Measurements from ENCODE around the gene ADGRG6.

Gene ADGRG6

DNA sequence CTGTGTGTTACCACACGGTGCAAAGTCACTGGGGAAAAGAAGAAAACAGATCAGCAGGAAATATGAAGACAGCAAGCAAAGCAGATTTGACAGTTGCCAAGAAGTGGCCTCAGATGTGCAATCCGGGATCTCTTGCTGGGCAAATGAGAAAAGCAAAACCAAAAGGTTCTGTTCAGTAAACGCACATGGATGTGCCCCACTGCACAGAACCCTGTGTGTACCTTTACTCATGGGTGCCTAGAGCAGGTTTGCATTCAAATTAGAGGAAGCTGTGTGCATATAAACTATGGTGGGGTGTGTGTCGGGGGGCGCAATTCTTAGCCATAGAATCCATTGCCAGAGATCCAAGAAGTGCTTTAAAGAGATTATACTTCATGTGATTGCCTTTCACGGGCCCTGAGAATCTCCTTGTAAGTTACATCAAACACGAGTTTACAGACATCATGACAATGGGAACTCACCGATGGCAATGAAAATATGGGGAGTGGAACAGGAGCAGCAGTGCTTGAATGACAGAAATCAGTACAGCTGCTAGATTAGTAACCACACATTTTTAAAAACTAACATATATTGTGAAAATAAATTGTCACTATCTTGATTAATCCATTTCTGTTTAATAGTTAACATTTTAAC lies 154.3 kb downstream of the ADGRG6 start:
- DNase-seq (ENCODE audit: low read depth) = no peak
- no peak overlapping the region for H3K4me3 ChIP-seq (ENCODE audit: low read depth, low read length)

DNA sequence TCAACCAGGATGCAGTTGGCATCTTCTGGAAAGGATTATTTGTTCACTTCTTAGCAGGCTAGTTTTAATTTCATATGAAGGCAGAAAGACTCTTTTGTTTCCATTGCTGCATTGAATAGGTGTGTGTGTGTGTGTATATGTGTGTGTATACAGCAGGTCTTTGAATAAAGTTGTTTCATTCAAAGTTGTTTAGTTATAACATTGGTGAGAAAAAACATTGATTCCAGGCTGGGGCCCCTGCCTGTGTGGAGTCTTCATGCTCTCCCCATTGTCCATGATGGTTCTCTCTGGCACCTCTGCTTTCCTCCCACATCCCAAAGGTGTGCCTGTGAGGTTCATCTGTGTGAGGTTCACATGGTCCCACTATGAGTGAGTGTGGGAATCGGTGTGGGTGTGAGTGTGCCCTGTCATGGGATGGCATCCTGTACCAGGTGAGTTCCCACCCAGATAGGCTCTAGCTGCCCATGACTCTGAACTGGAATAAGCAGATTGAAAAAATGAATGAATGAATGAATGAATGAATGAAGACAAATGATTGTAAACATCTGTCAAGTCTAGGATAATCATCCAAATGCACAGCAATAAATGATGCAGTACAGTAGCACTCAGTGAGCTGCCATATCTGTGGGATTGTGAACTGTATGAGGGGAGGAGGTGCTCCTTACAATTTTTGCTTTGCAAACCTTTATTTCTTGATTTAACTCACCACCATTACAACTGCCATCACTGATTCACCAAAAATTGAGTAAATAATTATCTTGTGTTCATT lies 156.0 kb downstream of the ADGRG6 start:
- no peak for DNase-seq (ENCODE audit: low read depth)
- no peak overlapping the region for H3K4me3 ChIP-seq (ENCODE audit: low read depth, low read length)

DNA sequence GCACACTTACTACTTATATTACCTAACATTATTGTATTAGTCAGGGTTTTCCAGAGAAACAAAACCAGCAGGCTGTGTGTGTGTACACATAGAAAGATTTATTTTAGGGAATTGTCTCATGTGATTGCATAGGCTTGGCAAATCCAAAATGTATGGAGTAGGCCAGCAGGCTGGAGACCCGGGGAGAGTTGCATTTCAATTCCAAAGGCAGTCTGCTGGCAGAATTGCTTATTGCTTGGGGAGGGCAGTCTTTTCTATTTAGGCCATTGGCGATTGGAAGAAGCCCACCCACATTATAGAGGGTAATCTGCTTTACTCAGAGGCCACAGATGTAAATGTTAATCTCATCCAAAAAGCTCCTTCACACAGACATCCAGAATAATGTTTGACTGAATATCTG lies 157.0 kb downstream of the ADGRG6 start:
- DNase-seq (ENCODE audit: low read depth) = no peak
- H3K4me3 ChIP-seq (ENCODE audit: low read depth, low read length) = no peak overlapping the region

DNA sequence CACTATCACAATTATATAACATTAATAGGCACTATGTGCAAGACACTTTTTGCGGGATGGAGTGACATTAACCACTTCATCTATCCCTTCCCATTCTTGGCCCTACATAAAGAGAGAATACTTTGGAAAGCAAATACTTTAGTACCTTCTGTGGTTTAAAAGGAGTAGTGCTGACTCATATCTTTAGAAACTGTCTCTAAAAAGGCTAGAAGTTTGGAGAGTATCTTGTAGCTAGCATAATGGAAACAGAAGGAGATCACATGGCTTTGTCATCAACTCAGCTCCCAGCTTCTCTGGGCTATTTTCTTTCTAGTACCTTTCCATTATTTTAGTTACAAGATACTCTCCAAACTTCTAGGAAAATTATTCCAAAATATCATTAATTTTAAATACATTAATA lies 157.5 kb downstream of the ADGRG6 start:
- no peak for DNase-seq (ENCODE audit: low read depth)
- no peak overlapping the region for H3K4me3 ChIP-seq (ENCODE audit: low read depth, low read length)

DNA sequence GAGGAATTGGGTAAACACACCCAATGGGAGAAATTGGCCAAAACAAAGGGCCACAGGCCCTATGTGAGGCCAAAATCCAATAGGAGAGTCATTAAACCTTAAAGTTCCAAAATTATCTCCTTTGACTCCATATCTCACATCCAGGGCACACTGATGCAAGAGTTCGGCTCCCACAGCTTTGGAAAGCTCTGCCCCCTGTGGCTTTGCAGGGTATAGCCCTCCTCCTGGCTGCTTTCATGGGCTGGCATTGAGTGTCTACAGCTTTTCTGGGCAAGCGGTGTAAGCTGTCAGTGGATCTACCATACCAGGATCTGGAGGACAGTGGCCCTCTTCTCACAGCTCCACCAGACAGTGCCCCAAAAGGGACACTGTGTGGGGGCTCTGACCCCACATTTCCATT lies 160.5 kb downstream of the ADGRG6 start:
- H3K4me3 ChIP-seq (ENCODE audit: low read depth, low read length) = no peak overlapping the region
- no peak for DNase-seq (ENCODE audit: low read depth)

DNA sequence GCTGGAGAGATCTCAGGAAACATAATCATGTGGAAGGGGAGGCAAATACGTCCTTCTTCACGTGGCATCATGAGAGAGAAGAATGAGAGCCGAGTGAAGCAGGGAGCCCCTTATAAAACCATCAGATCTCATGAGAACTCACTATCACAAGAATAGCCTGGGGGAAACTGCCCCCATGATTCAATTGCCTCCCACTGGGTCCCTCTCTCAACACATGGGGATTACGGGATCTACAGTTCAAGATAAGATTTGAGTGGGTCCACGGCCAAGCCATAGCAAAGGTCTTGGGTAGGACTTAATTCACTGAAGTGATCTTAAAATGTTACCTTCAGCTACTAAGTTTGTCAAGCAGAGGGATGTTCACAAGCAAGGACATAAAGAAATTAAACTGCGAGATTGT lies 162.2 kb downstream of the ADGRG6 start:
- no peak for DNase-seq (ENCODE audit: low read depth)
- H3K4me3 ChIP-seq (ENCODE audit: low read depth, low read length) = no peak overlapping the region

DNA sequence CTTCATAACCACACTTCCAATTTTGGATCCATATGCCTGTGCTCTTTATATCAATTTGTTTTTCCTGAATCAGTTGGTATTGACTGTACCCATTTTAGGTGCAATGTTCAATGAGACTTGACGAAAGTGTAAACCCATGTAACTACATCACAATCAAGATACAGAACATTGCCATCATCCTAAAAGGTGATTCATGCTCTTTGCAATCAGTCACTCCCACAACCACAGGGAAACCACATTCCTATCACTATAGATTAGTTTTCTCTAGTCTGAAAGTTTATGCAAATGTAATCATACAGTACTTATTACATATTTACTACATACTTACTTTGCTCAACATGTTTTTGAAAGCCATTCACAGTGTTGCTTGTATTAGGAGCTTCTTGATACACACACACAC lies 167.4 kb downstream of the ADGRG6 start:
- no peak overlapping the region for H3K4me3 ChIP-seq (ENCODE audit: low read depth, low read length)
- no peak for DNase-seq (ENCODE audit: low read depth)

DNA sequence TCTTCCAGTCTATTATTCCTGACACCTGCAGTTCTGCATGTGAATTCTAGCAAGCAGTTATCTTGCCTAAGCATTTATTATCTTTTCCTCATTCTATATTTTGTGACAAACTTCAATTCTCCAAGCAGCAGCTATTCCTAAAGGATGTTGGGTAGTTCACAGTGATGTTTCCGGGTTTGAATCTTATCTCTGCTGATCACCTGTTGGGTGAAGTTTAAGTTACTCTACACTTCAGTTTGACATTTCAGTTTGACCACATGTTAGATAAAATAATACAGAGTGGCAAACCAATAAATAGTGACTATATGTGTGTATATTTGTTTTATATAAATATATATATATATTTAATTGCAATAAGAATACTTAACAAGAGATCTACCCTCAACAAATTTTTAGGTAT lies 168.6 kb downstream of the ADGRG6 start:
- no peak overlapping the region for H3K4me3 ChIP-seq (ENCODE audit: low read depth, low read length)
- DNase-seq (ENCODE audit: low read depth) = no peak

DNA sequence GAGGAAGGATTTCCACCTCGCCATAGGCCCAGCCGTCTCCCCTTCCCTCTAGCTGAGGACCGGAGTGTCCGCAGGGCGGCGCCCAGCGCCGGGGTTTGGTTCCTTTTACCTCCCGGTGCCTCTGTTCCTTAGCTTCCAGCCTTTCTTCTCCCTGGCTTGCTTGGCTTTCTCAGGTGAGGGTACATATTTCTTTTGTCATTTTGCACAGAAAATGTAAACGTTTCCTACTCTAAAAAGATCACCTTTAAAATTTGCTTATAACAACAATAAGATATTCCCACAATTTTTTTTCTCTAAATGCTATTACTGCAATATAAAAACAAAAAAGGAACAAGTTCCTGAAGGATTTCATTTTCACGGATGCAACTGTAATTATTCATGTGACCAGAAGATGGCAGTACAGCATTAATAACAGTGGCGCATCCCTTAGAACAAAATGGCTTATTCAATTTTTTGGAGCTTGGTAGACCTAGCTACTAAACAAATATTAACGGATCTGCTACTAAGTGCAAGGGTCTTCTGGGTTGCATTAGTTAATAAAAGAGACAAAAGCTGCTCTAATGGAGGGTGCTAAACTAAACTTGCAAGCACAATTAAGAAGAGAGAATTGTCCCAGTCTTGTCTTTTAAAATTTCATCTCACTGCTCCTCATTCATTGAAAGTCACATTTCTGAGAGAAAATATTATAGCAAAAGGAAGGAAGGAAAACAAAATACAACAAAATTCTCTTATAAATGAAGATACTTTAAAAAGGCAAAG lies 172.9 kb downstream of the ADGRG6 start:
- DNase-seq (ENCODE audit: low read depth) = peak; percentile 19
- H3K4me3 ChIP-seq (ENCODE audit: low read depth, low read length) = peak overlapping the region; percentile 15

DNA sequence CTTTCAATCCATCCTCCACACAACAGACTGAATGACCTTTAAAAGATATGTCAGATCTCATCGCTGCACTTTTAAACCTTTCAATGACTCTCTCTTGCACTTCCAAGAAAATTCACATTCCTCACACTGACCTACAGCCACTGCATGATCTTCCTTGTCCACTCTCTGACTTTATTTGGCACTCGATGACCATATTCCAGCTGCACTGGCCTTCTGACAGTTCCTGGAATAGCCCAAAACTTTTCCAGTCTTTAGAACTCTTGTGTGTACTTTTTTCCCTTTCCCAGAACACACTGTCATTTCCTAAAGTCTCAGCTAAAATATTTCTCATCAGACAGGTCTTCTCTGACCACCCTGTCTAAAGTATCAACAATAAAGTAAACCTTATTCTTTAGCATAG lies 174.6 kb downstream of the ADGRG6 start:
- no peak for DNase-seq (ENCODE audit: low read depth)
- H3K4me3 ChIP-seq (ENCODE audit: low read depth, low read length) = no peak overlapping the region

DNA sequence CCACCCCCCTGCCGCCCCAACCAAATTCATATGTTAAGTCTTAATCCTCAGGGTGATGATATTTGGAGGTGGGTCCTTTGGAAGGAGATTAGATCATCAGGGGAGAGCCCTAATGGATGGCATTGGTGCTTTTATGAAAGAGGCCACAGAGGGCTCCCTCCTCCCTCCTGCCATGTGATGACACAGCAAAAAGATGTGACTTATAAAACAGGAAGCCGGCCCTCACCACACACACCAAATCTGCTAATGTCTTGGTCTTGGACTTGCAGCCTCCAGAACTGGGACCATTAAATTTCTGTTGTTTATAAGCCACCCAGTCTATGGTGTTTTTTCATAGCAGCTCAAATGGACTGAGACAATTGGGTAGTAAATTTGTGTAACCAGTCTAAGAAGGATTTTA lies 176.3 kb downstream of the ADGRG6 start:
- H3K4me3 ChIP-seq (ENCODE audit: low read depth, low read length) = no peak overlapping the region
- no peak for DNase-seq (ENCODE audit: low read depth)

DNA sequence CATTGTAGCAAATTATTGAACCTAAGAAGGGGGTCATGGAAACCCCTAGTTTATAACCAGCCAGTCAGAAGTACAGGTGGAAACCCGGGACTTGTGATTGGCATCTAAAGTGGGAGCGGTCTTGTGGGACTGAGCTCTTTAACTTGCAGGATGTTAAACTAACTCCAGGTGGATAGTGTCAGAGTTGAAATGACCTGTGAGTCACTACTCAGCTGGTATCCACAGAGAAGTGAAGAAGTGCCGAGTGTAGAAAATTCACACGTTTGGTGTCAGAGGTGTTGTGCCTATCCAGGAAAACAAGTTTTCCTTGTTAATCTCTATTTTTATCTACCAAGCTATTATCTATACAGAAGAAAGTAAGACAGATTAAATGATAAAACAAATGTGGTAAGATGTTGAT lies 179.7 kb downstream of the ADGRG6 start:
- no peak overlapping the region for H3K4me3 ChIP-seq (ENCODE audit: low read depth, low read length)
- DNase-seq (ENCODE audit: low read depth) = no peak

DNA sequence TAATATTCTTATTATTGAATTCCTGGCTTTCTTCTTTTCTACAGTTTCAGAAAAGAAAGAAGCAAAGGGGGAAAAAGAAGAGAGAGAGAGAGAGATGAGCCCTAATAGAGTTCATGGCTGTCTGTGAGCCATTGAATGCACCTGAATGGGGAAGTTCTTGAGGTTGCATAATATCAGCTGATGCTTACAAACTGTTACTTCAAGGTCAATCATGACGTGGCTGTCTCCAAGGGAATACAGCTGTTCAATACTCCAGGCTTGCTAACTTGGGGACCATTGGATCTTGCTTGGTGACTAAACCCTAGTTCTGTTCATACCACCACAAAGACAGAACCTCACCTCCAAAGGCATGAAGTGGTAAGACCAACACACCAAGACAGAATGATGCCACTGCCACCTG lies 180.4 kb downstream of the ADGRG6 start:
- H3K4me3 ChIP-seq (ENCODE audit: low read depth, low read length) = no peak overlapping the region
- no peak for DNase-seq (ENCODE audit: low read depth)

DNA sequence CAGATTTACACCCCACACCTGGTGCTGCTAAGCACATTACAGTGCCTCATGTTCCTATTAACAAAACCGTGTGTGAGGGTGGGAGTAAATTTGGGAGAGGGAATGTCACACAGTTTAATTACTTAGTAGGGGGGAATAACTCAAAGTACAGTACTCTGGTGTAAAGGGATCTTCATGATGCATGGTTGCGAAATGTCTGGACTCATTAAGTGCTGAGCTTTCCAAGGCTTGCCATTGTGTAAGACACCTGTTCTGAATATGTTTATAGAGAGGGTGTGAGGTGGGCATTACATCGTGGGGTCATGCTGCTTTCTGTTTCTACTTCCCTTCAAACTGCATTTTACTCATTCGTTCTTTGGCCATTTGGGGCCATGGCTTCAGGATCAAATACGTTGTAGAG lies 181.2 kb downstream of the ADGRG6 start:
- peak; percentile 19 for DNase-seq (ENCODE audit: low read depth)
- H3K4me3 ChIP-seq (ENCODE audit: low read depth, low read length) = no peak overlapping the region

DNA sequence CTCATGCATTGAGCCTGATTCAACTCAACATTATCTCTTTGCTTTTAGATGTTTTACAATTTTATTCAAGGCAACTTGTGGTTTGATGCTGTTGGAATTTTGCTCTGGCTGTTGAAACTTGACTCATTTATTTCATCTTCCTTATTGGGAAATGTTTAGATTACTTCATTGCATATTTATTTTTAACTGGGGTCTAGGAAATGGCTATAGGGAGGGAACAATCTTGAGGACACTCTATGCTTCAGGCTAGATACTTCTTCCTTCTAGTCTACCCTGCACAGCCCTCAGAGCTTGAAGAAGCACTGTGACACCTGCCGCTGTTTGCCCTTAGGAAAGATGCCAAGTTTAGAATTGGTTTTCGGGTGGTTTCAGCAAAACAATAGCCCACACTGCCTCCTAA lies 183.4 kb downstream of the ADGRG6 start:
- no peak for DNase-seq (ENCODE audit: low read depth)

DNA sequence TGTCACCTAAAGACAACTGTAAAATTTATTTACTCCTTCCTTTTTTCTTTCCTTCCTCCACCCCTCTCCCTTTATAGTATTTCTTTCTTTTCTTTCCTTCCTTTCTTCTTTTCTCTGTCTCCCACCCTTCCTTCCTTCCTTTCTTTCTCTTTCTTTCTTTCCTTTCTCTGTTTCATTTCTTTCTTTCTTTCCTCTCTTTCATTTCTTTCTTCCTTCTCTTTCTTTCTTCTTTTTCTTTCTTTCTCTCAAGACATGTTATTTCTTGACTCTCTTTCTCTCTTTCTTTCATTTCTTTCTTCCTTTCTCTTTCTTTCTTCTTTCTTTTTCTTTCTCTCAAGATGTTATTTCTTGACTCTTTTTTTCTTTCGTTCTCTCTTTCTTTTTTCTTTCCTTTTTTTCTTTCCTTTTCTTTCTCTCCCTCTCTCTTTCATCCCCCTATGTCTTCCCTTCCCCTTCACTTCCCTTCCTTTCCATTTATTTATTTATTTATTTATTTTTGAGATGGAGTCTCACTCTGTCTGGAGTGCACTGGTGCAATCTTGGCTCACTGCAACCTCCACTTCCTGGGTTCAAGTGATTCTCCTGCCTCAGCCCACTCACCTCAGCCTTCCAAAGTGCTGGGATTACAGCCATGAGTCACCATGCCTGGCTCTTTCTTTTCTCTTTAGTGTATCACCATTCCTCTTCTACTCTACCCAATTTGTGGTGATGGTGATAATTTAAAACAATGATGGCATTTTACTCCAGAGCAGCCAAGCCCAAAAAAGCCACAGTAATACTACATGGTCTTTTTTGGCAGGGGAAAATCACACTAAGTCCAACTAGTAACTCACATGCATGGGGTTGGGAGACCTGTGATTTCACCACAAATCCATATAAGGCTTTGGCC lies 188.2 kb downstream of the ADGRG6 start:
- DNase-seq (ENCODE audit: low read depth) = no peak
- no peak overlapping the region for H3K4me3 ChIP-seq (ENCODE audit: low read depth, low read length)

More for the DNA sequence above, 183.4 kb downstream of the ADGRG6 start:
- H3K4me3 ChIP-seq (ENCODE audit: low read depth, low read length) = no peak overlapping the region
